Measurements from ENCODE around the gene MRPL50.

DNA sequence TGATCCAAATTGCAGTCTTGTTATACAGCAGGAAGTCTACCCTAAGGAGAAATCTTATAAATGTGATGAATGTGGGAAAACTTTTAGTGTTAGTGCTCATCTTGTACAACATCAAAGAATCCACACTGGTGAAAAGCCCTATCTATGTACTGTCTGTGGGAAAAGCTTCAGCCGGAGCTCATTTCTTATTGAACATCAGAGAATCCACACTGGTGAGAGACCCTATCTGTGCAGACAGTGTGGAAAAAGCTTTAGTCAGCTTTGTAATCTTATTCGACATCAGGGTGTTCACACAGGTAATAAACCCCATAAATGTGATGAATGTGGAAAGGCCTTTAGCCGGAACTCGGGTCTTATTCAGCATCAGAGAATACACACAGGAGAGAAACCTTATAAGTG lies 10.7 kb upstream of the MRPL50 start:
- TF ChIP-seq, protein P1, sequence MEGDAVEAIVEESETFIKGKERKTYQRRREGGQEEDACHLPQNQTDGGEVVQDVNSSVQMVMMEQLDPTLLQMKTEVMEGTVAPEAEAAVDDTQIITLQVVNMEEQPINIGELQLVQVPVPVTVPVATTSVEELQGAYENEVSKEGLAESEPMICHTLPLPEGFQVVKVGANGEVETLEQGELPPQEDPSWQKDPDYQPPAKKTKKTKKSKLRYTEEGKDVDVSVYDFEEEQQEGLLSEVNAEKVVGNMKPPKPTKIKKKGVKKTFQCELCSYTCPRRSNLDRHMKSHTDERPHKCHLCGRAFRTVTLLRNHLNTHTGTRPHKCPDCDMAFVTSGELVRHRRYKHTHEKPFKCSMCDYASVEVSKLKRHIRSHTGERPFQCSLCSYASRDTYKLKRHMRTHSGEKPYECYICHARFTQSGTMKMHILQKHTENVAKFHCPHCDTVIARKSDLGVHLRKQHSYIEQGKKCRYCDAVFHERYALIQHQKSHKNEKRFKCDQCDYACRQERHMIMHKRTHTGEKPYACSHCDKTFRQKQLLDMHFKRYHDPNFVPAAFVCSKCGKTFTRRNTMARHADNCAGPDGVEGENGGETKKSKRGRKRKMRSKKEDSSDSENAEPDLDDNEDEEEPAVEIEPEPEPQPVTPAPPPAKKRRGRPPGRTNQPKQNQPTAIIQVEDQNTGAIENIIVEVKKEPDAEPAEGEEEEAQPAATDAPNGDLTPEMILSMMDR (IDR thresholded peaks at IDR 0.05; ENCODE audit: borderline replicate concordance, extremely low read depth, low read length, poor library complexity, severe bottlenecking) = no peak
- TF ChIP-seq EZH2 (IDR thresholded peaks at IDR 0.05; ENCODE audit: borderline replicate concordance, low read depth, low read length, severe bottlenecking) = no peak

All from DND-41 (cell line).